HG03066 (cell line): ENCODE data around the gene BRF1.

Experiments used
- ATAC-seq: cut with Tn5 transposase; IDR thresholded peaks from one replicate; pipeline ENCODE4 v1.9.1; 2021; ENCODE audit warnings: low read depth; ENCODE audit not compliant: unreplicated experiment

BRF1 gene

DNA sequence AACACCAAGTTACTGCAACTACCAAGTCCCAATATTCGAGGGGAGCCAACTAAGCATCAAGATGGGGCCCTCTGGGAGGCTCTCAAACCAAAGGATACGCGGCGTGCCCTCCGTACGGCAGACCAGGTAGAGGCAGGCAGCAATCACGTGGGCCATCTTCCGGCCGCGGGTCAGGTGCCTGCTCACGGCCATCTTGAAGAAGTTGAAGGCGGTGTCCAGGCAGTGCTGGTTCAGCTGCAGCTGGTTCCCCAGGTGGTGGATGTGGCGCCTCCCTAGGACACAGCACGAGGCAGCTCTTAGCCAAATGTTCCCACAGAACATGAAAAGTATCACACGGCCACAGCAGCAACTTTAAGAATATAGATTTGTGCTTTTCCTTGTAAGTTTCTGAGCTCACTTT lies 28.2 kb downstream of the BRF1 start:
- ATAC-seq, result no peak

DNA sequence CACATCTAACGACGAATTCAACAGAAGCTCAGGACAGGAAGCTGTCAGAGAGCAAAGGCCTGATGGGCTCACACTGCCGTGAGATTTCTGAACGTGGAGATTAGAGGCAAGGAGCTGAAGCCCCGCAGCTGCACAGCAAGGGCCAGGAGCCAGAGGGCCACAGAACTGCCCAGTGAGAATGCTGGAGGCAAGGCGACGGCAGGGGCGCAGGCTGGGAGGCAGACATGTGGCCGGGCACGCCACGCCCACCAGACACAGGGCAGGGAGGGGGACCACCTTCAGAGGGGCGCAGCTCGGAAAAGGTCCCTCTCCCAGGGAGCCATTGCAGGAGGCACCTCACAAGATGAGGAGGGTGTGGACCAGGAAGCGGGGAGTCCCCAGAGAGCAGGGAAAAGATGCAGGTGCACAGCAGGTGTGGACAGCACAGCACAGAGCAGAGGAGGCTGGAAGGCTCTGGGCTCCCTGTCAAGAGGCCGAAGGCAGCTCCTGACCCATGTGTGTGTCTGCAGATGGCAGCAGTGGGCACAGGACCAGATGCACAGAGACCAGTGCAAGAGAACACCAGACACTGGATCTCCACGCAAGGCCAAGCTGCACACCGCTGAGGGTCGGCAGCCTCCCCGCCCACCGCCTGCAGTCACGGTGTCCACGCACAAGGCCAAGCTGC lies 29.4 kb downstream of the BRF1 start:
- ATAC-seq, result no peak

DNA sequence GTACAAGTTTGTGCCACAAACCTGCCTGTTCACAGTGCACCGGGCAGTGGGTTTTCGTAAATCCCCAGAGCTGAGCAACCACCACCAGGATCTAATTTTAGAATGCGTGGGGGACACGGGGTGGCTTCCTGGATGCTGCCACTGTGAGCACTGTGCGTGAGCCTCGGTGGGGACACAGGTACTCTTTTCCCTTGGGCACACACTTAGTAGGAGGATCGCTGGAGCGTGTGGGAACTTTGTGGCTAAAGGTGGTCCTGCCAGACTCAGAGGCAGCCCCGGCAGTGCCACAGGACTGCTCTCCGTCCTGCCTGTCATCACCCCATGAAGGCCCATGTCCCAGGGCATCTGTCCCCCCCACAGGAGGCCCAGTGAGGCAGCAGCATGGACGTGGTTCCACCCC lies 31.4 kb downstream of the BRF1 start:
- ATAC-seq, result no peak

DNA sequence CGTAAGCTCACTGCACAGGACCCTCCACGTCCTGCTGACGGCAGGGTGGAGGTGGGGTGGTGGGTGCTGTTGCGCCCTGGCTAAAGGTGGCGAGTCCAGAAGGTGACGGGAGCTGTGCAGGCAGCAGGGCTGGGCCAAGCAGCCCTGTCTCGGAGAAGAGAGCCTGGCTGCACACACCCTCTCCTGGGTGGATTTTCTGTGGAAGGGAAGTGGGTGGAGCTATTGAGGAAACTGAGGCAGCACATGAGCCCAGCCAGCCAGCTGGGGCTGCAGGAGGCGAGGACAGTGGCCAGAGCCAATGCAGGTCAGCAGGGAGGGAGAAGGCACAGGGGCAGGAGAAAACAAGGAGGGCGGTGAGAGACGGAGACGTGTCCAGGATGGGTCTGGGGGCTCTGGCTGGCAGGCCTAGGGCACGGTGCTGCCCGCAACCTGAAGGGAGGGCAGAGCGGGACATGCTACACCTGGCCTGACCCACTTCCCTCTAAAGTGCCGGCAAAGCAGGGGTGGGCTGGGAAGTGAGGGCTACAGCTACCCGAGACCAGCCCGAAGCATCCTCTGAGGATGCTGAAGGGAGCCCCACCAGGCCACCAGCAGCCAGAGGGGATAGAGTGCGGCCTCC lies 32.0 kb downstream of the BRF1 start:
- no peak for ATAC-seq

DNA sequence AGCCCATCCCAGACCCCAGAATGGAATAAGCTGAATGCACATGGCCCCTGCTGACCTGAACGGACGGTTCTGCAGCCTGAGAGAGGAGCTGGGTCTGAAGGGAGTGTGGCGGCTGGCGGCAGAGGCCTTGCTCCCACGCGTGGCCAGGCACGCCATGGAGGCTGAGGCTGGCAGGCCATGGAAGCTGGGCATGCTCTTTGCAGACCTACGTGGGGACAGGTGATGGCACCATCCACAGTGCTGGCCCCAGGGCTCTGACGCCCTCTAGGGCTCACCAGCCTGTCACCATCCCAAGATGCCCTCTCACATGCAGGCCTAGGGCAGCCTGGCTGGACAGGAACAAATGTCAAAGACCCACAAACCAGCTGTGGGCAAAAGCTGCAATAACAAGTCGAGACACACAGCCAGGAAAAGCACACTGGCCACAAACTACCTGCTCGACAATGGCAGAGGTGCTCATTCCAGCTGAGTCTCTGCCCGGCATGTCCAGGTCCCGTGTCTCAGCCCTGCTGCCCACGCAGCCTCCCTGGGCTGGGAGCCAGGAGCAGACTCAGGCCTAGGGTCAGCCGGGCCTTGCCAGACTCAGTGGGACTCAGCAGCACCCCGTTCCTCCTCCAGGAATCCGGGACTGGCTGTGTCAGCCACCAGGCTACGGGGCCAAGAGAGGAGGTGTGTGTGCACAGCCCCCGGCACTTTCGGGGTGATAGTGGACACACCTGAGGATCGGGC lies 32.8 kb downstream of the BRF1 start:
- no peak for ATAC-seq

DNA sequence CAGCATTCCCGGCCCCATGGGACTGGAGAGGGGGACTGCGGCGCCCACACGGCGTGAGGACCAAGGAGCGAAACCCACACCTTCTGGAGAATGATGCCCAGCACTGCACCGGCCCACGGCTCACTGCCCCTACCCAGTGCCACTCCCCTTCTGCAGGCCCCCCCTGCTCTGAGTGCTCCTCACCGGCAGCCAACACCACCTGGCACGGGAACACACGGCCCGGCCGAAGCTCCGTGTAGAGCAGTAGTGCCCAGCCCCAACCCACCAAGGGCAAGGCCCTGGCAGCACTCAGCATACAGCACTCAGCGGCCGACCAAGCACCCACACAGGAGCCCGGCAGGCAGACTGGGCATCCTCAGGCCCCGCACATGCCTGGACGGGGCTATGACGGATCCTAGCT lies 39.0 kb downstream of the BRF1 start:
- no peak for ATAC-seq

DNA sequence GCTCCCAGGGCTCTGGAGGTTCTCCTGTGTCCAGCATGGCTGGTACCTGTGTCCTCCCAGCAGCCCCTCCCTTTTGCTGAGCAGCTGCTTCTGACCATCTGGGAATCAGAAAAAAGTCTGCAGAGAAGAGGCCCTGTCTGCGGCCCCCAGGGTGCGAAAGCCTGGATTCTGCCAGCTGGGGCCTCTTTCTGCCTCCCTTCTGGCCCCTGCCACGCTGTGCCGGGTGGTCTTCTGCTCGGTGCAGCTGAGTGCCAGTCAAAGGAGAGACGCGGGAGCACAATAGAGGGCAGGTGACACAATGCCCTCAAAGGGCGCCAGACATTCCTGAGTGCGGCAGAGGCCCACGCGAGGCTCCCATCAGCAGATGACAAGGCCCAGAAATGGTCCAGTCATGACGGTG lies 39.8 kb downstream of the BRF1 start:
- no peak for ATAC-seq

DNA sequence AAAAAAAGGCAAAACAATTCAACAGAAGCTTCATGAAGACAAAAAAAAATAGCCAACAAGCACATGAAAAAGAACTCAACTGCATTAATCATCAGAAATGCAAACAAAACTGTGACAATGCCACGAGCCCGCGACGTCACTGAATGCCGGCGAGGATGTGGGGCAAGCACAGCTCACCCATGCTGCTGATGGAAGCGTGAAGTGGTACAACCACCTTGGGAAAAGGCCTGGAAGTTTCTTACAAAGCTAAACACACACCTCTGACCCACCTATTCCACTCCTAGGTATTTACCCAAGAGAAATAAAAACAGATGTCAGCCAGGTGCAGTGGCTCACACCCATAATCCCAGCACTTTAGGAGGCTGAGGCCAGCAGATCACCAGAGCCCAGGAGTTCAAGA lies 42.0 kb downstream of the BRF1 start:
- ATAC-seq, result no peak

DNA sequence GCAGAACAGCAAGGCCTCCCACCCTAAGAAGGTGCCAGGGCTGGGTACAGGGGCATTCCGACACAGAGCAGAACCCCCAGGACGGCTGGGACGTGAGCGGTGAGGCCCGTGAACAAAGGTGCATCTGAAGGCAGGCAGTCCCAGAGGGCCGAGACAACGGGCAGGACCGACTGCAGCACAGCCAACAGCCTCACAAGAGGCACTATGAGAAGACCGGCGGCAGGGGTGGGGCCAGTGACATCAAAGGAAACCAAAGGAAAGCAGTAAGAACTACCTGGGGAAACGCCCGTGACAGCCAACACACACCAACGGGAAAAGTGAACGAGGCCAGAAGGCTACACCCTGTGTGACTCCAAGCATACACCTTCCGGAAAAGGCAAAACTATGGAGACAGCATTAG lies 43.3 kb downstream of the BRF1 start:
- no peak for ATAC-seq

DNA sequence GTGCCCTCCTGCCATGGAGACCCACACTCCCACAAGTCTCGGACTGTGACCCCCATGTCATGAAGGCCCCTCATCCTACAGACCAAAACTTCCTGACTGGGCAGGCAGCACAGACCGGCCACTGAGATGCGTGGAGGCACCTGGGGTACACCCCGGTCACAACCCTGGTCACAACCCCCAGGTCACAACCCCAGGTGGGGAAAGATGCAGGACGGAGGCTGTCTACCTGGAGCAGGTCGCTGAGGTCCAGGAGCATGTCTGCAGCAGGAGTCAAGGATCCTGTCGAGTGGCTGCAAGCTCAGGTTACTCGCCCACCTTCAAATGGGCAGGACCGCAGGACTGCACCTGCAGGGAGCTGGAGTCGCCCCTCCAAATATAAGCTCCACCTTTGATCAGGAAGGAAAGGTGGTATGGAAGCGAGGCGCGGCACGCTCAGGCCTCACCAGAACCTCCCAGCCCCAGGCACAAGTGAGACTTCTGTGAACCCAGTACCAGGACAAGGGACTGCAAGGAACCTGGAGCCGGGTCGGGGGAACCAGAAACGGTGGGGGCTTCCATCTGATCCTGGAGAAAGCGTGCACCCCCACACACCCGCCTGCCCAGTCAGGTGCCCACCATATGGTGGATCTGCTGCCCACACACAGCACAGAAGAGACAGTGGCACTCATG lies 44.4 kb downstream of the BRF1 start:
- ATAC-seq, result no peak

DNA sequence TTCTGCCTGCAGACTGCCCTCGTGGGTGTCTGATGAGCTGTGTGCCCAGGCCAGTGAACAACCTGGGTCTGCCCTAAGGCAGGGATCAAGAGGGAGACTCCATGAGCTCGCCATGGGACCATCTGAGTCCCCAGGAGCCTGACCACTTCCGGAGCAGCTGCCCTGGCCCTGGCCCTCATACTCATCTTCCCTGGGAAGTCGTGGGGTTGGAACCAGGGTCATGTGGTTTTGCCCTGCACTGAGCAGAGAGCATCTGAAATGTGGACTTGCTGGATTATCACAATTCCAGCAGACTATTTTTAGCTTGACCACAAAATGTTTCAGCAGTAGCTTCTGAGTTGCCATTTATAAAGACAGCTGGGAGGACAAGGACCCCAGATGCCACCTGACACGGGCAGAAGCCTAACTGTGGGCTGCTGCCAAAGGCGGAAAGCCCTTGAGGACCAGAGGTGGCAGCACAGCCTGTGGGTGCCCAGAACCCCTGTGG lies 45.7 kb downstream of the BRF1 start:
- ATAC-seq, result no peak

DNA sequence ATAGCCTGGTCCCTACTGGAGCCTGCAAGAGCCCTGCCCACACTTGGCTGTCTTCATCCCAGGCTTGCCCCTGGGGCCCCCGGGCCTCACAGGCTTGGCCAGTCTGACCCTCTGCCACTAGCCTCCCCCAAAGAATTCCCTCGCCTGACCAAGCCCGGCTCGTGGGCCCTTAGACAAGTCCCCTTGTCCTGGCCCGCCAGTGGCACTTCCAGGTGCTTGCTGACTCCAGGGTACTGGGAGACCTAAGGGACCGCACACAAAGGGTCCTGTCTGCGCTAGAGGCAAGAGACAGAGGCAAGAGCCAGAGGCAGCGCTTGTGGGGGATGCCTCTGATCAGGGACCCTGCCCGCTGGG lies 47.5 kb downstream of the BRF1 start:
- ATAC-seq, result no peak

DNA sequence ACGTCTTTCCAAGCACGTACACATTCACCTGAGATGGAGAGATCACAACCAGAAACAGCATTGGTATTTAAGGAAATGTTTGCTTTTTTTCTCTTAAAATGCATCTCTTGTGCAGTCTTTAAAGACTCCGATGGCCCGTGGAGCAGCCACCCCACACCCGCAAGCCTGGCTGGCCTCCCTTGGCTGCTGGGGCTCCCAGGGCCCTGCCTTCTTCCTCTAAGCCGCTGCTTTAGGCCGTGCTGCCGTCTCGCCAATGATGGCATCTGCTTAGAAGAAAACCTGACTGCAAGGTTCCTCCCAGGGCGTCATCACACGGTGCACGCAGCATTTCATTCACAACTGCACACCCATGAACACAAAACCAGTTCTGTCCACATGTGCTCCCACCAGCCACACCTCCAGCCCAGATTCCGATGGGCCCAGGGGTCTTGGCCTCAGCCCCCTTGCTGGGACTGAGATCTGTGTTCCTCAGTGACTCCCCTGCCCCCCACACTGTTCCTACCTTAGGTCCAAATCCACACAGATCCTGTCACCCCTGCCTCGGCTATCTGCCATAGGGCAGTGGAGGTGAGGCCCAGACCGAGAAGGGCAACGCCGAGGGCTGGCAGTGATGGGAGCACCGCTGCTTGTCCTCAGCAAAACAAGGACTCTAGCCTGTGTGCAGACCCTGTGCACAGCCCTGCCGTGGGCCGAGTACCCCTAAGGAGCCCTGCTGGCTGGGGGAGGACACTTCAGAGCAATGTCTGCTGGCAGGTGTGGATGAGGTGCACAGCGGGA lies 48.1 kb downstream of the BRF1 start:
- no peak for ATAC-seq

DNA sequence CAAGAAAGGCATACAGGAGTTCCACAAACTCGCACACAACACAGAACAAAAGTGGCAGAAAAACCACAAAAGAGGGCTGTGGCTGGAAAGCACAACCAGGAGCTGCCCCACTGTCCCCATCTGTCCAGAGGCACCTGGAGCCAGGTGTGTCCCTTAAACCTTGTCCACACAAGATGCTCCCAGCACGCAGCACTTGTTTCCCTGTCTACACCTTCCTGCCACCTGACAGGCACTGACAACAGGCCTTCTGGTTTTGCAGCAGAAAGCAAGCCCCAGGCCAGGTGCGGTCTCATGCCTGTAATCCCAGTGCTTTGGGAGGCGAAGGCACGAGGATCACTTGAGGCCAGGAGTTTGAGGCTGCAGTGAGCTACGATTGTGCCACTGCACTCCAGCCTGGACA lies 48.9 kb downstream of the BRF1 start:
- ATAC-seq, result no peak

DNA sequence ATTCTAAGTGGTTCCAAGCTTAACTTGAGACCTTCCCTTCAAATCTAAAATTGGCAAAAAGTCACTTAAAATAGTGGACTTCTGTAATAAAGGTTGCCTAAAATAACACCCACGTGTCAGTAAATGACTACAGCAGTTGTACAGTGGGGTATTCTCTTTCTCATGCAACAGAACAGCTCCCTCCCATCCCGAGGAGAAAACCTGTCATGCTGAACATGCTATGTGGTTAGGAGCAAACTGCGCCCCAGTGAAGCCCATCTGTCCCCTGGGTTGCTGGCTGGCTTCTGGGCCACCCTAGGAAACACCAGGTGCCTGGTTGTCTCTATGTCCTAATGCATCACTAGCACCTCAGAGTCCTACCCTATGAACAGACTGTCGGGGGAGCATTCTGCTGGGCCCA lies 49.8 kb downstream of the BRF1 start:
- ATAC-seq, result no peak

DNA sequence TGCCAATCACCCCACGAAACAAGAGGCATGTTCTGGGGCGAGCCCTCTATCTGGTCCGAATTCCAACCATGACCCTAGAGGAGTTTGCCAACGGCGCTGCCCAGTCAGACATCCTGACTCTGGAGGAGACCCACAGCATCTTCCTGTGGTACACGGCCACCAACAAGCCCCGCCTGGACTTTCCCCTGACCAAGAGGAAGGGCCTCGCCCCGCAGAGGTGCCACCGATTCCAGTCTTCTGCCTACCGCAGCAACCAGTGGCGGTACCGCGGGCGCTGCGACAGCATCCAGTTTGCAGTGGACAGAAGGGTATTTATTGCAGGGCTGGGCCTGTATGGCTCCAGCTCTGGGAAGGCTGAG lies 50.8 kb downstream of the BRF1 start:
- ATAC-seq, result no peak

DNA sequence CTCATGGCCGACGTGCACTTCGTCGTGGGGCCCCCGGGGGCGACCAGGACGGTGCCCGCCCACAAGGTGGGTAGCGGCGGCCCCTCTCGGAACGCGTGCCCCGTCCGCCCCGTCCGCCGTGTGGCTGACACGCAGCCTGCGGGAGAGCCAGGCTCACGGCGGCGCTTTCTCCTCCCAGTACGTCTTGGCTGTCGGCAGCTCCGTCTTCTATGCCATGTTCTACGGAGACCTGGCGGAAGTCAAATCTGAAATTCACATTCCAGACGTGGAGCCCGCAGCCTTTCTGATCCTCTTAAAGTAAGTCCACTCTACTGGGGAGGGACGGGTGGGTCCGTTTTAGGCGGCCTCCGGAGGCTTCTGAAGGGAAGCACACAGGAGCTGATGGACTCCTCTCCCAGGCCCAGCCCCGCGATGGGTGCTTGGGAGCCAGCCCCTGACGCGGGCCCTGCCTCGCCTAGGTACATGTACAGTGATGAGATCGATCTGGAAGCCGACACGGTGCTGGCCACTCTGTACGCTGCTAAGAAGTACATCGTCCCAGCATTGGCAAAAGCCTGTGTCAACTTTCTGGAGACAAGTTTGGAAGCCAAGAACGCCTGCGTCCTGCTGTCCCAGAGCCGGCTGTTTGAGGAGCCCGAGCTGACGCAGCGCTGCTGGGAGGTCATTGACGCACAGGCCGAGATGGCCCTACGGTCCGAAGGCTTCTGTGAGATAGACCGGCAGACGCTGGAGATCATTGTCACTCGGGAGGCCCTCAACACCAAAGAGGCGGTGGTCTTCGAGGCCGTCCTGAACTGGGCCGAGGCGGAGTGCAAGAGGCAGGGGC lies 51.4 kb downstream of the BRF1 start:
- no peak for ATAC-seq

DNA sequence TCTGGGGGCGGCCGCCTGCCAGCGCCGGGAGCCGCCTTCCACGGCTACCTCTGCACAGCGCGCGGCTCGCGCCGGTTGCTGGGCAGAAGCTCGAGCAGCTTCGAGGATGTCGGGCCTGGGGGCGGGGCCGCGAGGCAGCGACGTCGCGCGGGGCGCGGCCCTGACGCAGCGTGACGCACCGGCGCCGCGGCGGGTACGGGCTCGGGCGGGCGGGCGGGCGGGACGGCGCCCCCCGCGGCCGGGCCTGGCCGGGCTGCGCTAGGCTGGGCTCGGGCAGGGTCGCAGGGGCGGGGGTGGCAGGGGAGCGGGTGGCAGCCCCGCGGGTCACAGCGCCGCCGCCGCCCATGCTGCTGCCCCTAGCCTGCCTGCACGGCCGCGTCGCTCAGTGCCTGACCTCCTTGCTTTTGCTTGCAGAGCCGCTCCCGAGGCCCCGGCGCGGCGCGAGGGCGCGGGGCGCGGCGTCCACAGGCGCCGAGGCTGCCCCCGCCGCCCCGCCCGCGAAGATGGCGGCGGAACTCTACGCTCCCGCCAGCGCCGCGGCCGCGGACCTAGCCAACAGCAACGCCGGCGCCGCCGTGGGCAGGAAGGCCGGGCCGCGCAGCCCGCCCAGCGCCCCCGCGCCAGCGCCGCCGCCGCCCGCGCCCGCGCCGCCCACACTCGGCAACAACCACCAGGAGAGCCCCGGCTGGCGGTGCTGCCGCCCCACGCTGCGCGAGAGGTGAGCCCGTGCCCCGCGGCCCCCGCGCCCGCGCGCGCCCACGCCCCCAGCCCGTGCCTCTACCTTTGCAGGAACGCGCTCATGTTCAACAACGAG lies 52.2 kb downstream of the BRF1 start, which contains the start of gene BTBD6:
TSS of gene BTBD6 (plus strand) at position 166 of the 814 bp plus-strand sequence. CDS start at position 345, 179 bp downstream.
- ATAC-seq, result peak; percentile 81
